SK-N-SH treated with all-trans-retinoic acid at 6 μM for 48 hours (cell line): ENCODE measurements around the gene FGF5.

Experiments used
- RARB ChIP-seq: fragments of 250-450 bp; sonication (Bioruptor Pico); IDR thresholded peaks from 2 replicates; pipeline ENCODE4 v1.8.0; 2021; ENCODE audit warnings: mild to moderate bottlenecking, moderate library complexity
- TSHZ2 ChIP-seq: fragments of 250-450 bp; sonication (Bioruptor Pico); IDR thresholded peaks from 2 replicates; pipeline ENCODE4 v1.5.0; 2020; ENCODE audit warnings: mild to moderate bottlenecking, moderate library complexity

GRCh38 chr4:80220711-80221110 is 45.8 kb upstream of the FGF5 start:
- TF ChIP-seq RARB (CRISPR knock-in tag) = no peak
- no peak for TF ChIP-seq TSHZ2 (CRISPR knock-in tag)
